Measurements from ENCODE around the gene NF2. TPM values are rescaled to one million over a fixed set of nuclear protein-coding genes. Genes with fewer than 3 reads are reported as not detected.

NF2 gene
- total RNA-seq, 1 experiment from 2014 or later: 40.5 TPM

DNA sequence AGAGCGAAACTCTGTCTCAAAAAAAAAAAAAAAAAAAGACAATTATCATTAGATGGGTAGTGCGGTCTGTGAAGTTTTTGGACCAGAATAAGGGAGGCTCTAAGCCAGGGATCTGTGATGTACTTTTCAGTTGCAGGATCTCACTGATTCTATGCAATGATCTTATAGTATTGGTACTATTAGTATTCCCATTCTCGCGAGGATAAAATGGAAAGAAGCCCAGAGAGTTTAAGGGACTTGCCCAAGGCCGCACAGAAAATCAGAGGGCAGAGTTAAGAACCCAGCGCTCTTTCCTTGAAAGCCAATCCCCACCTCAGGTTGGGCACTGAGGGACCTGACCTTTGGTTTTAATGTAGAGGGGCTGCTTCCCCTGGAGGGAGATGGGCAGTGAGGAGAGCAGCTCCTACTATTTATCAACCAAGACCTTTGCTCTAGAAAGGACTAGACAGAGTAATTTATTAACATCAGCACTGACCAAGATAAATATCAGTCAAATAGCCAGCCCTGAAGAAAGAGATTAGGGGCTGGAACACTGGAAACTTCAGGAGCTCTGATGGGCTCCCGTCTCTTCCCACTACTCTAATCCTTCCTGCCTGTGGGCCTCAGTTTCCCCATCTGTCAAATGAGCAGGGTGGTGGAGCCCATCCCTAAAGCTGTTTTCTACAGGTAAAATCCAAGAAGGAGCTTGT lies 28.5 kb upstream of the NF2 start:
- intact Hi-C loops (cut with micrococcal nuclease; ENCODE audit: unreplicated experiment): no loop called here
- no peak for TF ChIP-seq EZH2 (IDR thresholded peaks at IDR 0.05; ENCODE audit: borderline replicate concordance, low read depth, low read length, poor library complexity, severe bottlenecking)
- TF ChIP-seq, protein P1, sequence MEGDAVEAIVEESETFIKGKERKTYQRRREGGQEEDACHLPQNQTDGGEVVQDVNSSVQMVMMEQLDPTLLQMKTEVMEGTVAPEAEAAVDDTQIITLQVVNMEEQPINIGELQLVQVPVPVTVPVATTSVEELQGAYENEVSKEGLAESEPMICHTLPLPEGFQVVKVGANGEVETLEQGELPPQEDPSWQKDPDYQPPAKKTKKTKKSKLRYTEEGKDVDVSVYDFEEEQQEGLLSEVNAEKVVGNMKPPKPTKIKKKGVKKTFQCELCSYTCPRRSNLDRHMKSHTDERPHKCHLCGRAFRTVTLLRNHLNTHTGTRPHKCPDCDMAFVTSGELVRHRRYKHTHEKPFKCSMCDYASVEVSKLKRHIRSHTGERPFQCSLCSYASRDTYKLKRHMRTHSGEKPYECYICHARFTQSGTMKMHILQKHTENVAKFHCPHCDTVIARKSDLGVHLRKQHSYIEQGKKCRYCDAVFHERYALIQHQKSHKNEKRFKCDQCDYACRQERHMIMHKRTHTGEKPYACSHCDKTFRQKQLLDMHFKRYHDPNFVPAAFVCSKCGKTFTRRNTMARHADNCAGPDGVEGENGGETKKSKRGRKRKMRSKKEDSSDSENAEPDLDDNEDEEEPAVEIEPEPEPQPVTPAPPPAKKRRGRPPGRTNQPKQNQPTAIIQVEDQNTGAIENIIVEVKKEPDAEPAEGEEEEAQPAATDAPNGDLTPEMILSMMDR (conservative IDR thresholded peaks at IDR 0.05; ENCODE audit: low read depth, low read length): no peak
- Histone ChIP-seq H3K27ac (ENCODE audit: low read depth, low read length, poor library complexity, severe bottlenecking) (no peak overlapping the region), H3K36me3 (ENCODE audit: insufficient read depth, low read length, poor library complexity, severe bottlenecking) (peaks cover 3% of the 10 kb centered on the region), H3K27me3 (replicated peaks; ENCODE audit: insufficient read depth, low read depth, low read length, poor library complexity) (no peaks in the 10 kb centered on the region), H3K4me3 (ENCODE audit: low read depth, low read length, poor library complexity, severe bottlenecking) (no peak overlapping the region), H3K4me1 (ENCODE audit: insufficient read depth, low read length, poor library complexity, severe bottlenecking) (no peaks in the 10 kb centered on the region), H3K9me3 (ENCODE audit: low read depth, low read length, poor library complexity, severe bottlenecking) (no peaks in the 10 kb centered on the region)
- BruUV-seq (replicated peaks): no TSS peak
- CTCF ChIA-PET: no interaction called here
- no peak for DNase-seq (ENCODE audit: low spot score)
- POLR2A ChIA-PET (ENCODE audit: low non-redundant PET): no interaction called here

DNA sequence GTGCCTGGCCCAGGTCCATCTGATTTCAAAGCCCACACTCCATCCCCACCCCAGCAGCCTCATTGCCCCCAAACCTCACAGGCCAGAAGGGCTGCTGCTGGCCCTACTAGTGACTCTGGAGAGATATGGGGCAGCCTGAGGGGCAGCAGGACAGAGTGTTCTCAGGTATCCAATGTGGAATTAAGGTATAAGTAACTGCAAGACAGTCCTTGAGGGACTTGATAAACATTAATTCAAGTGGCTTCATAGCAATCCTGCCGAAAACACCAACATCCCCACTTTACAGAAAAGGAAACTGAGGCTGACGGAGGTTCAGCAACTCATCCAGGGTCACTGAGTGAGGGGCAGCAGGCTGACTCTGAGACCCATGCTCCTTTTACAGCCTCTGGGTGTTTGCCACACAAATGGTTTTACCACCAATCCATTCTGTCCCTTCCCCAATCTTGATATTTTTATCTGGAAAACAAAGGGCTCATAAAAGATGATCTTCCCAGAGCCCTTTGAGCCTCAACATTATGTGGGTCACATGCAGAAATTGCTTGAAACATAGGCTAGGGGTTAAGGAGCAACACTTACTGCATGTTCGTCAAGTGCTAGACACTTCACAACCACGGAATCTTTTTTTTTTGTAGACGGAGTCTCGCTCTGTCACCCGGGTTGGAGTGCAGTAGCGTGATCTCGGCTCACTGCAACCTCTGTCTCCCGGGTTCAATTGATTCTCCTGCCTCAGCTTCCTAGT lies 24.8 kb upstream of the NF2 start:
- no peak for TF ChIP-seq EZH2 (IDR thresholded peaks at IDR 0.05; ENCODE audit: borderline replicate concordance, low read depth, low read length, poor library complexity, severe bottlenecking)
- TF ChIP-seq, protein P1 (conservative IDR thresholded peaks at IDR 0.05; ENCODE audit: low read depth, low read length): no peak
- no TSS peak for BruUV-seq (replicated peaks)
- POLR2A ChIA-PET (ENCODE audit: low non-redundant PET): interaction anchor here (0.6 kb wide), 1 partner anchor 1390 kb away, joined by 6 read pairs; the partner anchor contains the start of gene MORC2

DNA sequence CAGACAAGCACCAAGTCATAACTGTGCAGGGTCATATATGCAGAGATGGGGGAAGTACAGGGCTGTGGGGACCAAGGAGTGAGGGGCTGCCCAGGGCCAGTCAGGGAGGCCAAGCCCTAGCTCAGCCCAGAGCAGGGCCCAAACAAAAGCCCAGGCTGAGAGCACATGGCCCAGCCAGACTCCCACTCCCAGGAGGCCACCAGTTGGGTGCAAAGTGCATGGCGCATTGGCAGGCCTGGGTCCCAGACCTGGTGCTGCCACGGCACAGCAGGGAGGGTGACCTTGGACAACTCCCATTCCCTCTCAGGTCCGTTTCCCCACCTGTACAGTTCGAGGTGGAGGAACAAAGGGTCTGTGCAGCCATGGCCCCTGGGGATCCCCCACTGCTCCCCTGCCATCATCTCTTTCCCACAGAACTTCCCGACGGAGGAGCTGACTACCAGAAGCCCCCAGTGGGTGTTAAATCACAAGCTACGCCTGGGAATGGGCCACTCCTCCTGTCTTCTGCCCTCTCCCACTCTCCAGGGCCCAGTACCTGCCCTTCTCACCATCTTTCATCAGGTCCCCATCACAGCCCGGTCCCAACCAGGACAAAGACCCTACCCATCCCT lies 23.1 kb upstream of the NF2 start:
- H3K36me3 ChIP-seq (ENCODE audit: insufficient read depth, low read length, poor library complexity, severe bottlenecking): no peaks in the 10 kb centered on the region
- H3K27me3 ChIP-seq (replicated peaks; ENCODE audit: insufficient read depth, low read depth, low read length, poor library complexity): no peaks in the 10 kb centered on the region
- intact Hi-C loops (cut with micrococcal nuclease; ENCODE audit: unreplicated experiment): no loop called here
- TF ChIP-seq EZH2 (IDR thresholded peaks at IDR 0.05; ENCODE audit: borderline replicate concordance, low read depth, low read length, poor library complexity, severe bottlenecking): no peak
- TF ChIP-seq, protein P1 (conservative IDR thresholded peaks at IDR 0.05; ENCODE audit: low read depth, low read length): no peak
- H3K4me1 ChIP-seq (ENCODE audit: insufficient read depth, low read length, poor library complexity, severe bottlenecking): no peaks in the 10 kb centered on the region
- peak overlapping the region; percentile 93 for H3K4me3 ChIP-seq (ENCODE audit: low read depth, low read length, poor library complexity, severe bottlenecking)
- POLR2A ChIA-PET (ENCODE audit: low non-redundant PET): no interaction called here
- no peak for DNase-seq (ENCODE audit: low spot score)
- H3K27ac ChIP-seq (ENCODE audit: low read depth, low read length, poor library complexity, severe bottlenecking): peak overlapping the region; percentile 38
- H3K9me3 ChIP-seq (ENCODE audit: low read depth, low read length, poor library complexity, severe bottlenecking): no peaks in the 10 kb centered on the region
- TSS peak; percentile 53 for BruUV-seq (replicated peaks)
- CTCF ChIA-PET: no interaction called here

More for the DNA sequence above, 24.8 kb upstream of the NF2 start:
- H3K9me3 ChIP-seq (ENCODE audit: low read depth, low read length, poor library complexity, severe bottlenecking): no peaks in the 10 kb centered on the region
- DNase-seq (ENCODE audit: low spot score): no peak
- no peak overlapping the region for H3K4me3 ChIP-seq (ENCODE audit: low read depth, low read length, poor library complexity, severe bottlenecking)
- CTCF ChIA-PET: no interaction called here
- no peaks in the 10 kb centered on the region for H3K4me1 ChIP-seq (ENCODE audit: insufficient read depth, low read length, poor library complexity, severe bottlenecking)
- H3K27ac ChIP-seq (ENCODE audit: low read depth, low read length, poor library complexity, severe bottlenecking): no peak overlapping the region
- intact Hi-C loops (cut with micrococcal nuclease; ENCODE audit: unreplicated experiment): no loop called here
- H3K36me3 ChIP-seq (ENCODE audit: insufficient read depth, low read length, poor library complexity, severe bottlenecking): no peaks in the 10 kb centered on the region
- no peaks in the 10 kb centered on the region for H3K27me3 ChIP-seq (replicated peaks; ENCODE audit: insufficient read depth, low read depth, low read length, poor library complexity)
